Neural cell (in vitro differentiated cells): ENCODE data around the gene SIPA1.

Experiments
- CTCF ChIP-seq: fragments of 450-650 bp; IDR thresholded peaks from 2 replicates; pipeline ENCODE4 v1.5.1; 2014; ENCODE audit warnings: antibody characterized with exemption, mild to moderate bottlenecking, moderate library complexity; ENCODE audit not compliant: poor library complexity, severe bottlenecking
- EP300 ChIP-seq: fragments of 450-650 bp; conservative IDR thresholded peaks from 2 replicates; pipeline ENCODE4 v1.6.1; 2014; ENCODE audit warnings: antibody characterized with exemption, mild to moderate bottlenecking, moderate library complexity; ENCODE audit not compliant: poor library complexity, severe bottlenecking
- EZH2 ChIP-seq: fragments of 200-600, 300-800 bp; shearing (Covaris generic), sonication (generic); IDR thresholded peaks from 2 replicates; pipeline ENCODE4 v1.6.1; 2014; ENCODE audit warnings: antibody characterized with exemption, low read length, borderline replicate concordance, mild to moderate bottlenecking; ENCODE audit not compliant: insufficient read depth, poor library complexity, severe bottlenecking
- MXI1 ChIP-seq: fragments of 450-650 bp; conservative IDR thresholded peaks from 2 replicates; pipeline ENCODE4 v1.6.1; 2014; ENCODE audit warnings: antibody characterized with exemption, mild to moderate bottlenecking; ENCODE audit not compliant: poor library complexity, severe bottlenecking
- RAD21 ChIP-seq: fragments of 450-650 bp; conservative IDR thresholded peaks from 2 replicates; pipeline ENCODE4 v1.6.1; 2014; ENCODE audit warnings: antibody characterized with exemption, mild to moderate bottlenecking, moderate library complexity
- REST ChIP-seq: IDR thresholded peaks from 2 replicates; pipeline ENCODE4 v1.6.1; 2012; ENCODE audit warnings: borderline replicate concordance
- TAF1 ChIP-seq: IDR thresholded peaks from 2 replicates; pipeline ENCODE4 v1.6.1; 2012; ENCODE audit warnings: low read depth

- TF ChIP-seq CTCF = no peak
- TF ChIP-seq REST = no peak
- TF ChIP-seq EZH2 = no peak
- no peak for TF ChIP-seq MXI1
- no peak for TF ChIP-seq RAD21
- no peak for TF ChIP-seq EP300
- TF ChIP-seq TAF1 = no peak
Measured at GRCh38 chr11:65607614-65608426, 30.1 kb upstream of the SIPA1 start.
